ENCODE measurements around the gene RAPGEFL1. TPM values are rescaled to one million over a fixed set of nuclear protein-coding genes. Genes with fewer than 3 reads are reported as not detected.

Gene RAPGEFL1
- total RNA-seq, 1 donor from 2014 or later = 24.1 TPM

DNA sequence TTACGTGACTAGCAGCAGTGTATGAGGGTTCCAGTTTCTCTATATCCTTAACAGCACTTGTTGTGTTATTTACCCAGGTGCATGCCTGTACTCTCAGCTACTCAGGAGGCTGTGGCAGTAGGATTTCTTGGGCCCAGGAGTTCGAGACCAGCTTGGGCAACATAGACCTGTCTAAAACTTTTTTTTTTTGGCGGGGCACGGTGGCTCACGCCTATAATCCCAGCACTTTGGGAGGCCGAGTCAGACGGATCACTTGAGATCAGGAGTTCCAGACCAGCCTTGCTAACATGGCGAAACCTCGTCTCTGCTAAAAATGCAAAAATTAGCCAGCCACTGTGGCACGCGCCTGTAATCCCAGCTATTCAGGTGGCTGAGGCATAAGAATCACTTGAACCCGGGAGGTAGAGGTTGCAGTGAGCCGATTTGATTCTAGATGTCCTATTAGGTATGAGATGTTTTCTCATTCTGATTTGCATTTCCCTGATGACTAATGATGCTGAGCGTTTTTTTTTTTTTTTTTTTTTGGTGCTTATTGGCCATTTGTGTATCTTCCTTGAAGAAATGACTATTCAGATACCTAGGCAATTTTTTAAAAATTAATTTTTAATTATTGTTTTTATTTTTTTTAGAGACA lies 23.6 kb upstream of the RAPGEFL1 start:
- Mint-ChIP-seq H3K9me3 (no peaks in the 10 kb centered on the region), H3K27me3 (ENCODE audit: low read depth) (no peaks in the 10 kb centered on the region), H3K27ac (ENCODE audit: unreplicated experiment) (no peak overlapping the region), H3K4me1 (peaks cover 5% of the 10 kb centered on the region), H3K36me3 (ENCODE audit: low read depth) (peaks cover 12% of the 10 kb centered on the region), H3K4me3 (no peak overlapping the region)
- no peak for TF ChIP-seq CTCF (conservative IDR thresholded peaks at IDR 0.05)
- DNase-seq (ENCODE audit: low read depth, low spot score) = no peak

DNA sequence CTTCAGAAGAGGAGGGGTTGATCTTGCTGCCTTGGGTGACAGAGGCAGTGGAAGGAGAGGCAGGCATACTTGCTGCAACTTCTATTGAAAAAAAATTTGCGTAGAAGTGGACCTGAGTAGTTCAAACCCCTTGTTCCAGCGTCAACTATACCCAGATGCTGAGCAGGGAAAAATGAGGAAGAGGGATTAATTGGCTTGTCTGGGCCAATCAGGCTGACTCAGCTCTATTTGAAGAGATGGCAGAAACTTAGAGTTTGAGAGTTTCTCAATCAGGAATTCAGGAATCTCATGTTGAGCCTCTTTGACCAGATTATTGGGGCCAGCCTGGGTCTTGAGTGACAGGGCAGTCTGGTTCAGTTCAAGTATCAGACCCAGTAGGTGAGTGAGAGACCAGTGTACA lies 19.3 kb upstream of the RAPGEFL1 start:
- Mint-ChIP-seq H3K9me3 (no peaks in the 10 kb centered on the region), H3K4me3 (no peak overlapping the region), H3K27ac (ENCODE audit: unreplicated experiment) (peak overlapping the region; percentile 47), H3K36me3 (ENCODE audit: low read depth) (peaks cover 13% of the 10 kb centered on the region), H3K27me3 (ENCODE audit: low read depth) (no peaks in the 10 kb centered on the region), H3K4me1 (peaks cover 4% of the 10 kb centered on the region)
- TF ChIP-seq CTCF (conservative IDR thresholded peaks at IDR 0.05) = no peak
- DNase-seq (ENCODE audit: low read depth, low spot score) = no peak

GRCh38 chr17:40158438-40159013 lies 18.7 kb upstream of the RAPGEFL1 start:
- no peak overlapping the region for H3K4me3 Mint-ChIP-seq

GRCh38 chr17:40159456-40159855 lies 17.8 kb upstream of the RAPGEFL1 start:
- Mint-ChIP-seq H3K4me3 (no peak overlapping the region), H3K27me3 (ENCODE audit: low read depth) (no peaks in the 10 kb centered on the region), H3K27ac (ENCODE audit: unreplicated experiment) (no peak overlapping the region), H3K9me3 (no peaks in the 10 kb centered on the region), H3K4me1 (peaks cover 4% of the 10 kb centered on the region), H3K36me3 (ENCODE audit: low read depth) (peaks cover 13% of the 10 kb centered on the region)
- no peak for TF ChIP-seq CTCF (conservative IDR thresholded peaks at IDR 0.05)
- no peak for DNase-seq (ENCODE audit: low read depth, low spot score)

More at GRCh38 chr17:40158438-40159013, 18.7 kb upstream of the RAPGEFL1 start:
- no peak for TF ChIP-seq CTCF (conservative IDR thresholded peaks at IDR 0.05)
- no peaks in the 10 kb centered on the region for H3K27me3 Mint-ChIP-seq (ENCODE audit: low read depth)
- peaks cover 4% of the 10 kb centered on the region for H3K4me1 Mint-ChIP-seq
- H3K9me3 Mint-ChIP-seq = no peaks in the 10 kb centered on the region
- H3K27ac Mint-ChIP-seq (ENCODE audit: unreplicated experiment) = no peak overlapping the region
- peaks cover 11% of the 10 kb centered on the region for H3K36me3 Mint-ChIP-seq (ENCODE audit: low read depth)
- no peak for DNase-seq (ENCODE audit: low read depth, low spot score)

DNA sequence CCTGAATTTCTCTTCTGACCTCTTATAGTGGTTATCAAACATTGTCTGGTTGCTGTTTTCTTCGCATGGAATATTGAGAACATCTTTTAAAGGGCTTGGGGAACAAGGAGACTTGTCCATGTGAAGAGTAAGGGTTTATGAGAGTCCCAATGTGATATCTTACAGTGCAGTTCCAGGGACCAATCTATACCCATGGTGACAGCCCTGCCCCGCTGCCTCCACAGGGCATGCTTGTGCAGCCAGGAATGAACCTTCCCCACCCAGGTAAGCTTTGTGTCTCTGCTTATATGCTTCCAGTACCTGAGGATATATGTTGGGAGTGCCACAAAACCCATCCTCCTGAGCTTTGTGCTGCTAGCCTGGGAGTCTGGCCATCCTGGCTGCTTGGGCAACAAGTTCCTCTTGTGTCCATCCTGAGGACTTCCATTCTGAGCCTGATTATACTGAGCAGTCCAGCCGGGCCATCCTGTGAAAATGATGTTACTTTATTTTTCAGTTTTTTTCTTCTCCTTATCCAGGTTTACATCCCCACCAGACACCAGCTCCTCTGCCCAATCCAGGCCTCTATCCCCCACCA lies 9.5 kb upstream of the RAPGEFL1 start:
- H3K27me3 Mint-ChIP-seq (ENCODE audit: low read depth) = no peaks in the 10 kb centered on the region
- H3K4me3 Mint-ChIP-seq = no peak overlapping the region
- no peaks in the 10 kb centered on the region for H3K9me3 Mint-ChIP-seq
- H3K36me3 Mint-ChIP-seq (ENCODE audit: low read depth) = peaks cover 14% of the 10 kb centered on the region
- H3K4me1 Mint-ChIP-seq = peaks cover 3% of the 10 kb centered on the region
- DNase-seq (ENCODE audit: low read depth, low spot score) = no peak
- no peak for TF ChIP-seq CTCF (conservative IDR thresholded peaks at IDR 0.05)
- peak overlapping the region; percentile 37 for H3K27ac Mint-ChIP-seq (ENCODE audit: unreplicated experiment)

Data from neural crest cell (in vitro differentiated cells).